Ammon's horn (tissue), 1 donor: ENCODE data around the gene HIF1A.
"Not testable (repeated sequence)": the region's sequence is repeated elsewhere in the genome, so short reads cannot be mapped to it uniquely, and the experiment has no call there.

ENCODE experiments used
- DNase-seq: peaks from one replicate; pipeline ENCODE4 v3.0.0-alpha.2; 2016; ENCODE audit warnings: low spot score

The HIF1A gene

DNA sequence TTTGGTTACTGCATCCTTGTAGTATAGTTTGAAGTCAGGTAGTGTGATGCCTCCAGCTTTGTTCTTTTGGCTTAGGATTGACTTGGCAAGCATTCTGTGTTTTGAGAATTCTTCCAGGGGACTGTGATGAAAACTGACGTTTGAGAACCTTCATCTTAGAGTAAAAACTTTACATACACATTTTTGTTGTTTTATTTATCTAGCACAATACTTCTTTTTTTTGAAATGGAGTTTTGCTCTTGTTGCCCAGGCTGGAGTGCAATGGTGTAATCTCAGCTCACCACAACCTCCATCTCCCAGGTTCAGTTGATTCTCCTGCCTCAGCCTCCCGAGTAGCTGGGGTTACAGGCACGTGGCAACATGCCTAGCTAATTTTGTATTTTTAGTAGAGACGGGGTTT is 13.4 kb downstream of the HIF1A start:
- DNase-seq = not testable (repeated sequence)

DNA sequence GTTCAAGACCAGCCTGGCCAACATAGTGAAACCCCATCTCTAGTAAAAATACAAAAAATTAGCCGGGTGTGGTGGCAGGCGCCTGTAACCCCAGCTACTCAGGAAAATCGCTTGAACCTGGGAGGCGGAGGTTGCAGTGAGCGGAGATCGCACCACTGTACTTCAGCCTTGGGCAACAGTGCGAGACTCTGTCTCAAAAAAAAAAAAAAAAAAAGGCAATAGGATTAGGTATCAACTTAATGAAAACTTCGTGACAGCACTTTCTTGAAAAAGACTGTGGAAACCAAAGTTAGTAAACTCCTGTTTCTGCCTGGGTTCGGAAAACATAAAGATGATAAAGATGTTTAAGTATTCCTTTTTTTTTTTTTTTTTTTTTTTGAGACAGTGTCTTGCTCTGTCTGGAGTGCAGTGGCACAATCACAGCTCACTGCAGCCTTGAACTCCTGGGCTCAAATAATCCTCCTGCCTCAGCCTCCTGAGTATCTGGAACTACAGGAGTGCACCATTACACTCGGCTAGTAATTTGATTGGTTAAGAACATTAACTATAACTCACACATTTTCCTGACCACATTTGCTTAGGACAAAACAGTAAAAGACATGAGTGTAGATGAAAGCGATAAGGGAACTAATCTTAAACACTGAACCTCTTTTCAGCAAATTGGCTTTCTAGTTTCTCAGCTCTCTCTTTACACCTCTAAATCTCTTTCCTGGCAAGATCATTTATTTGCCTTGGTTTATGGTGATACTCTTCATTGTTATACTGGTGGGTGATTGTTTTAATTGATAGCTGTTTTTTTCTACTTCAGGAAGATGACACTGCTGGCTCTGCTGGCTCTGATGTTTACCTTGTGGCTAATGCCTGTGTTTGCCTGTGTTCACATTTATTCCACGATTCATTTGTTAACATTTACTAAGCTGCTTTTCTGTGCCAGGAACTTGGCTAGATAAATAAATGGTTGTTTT is 15.8 kb downstream of the HIF1A start:
- no peak for DNase-seq

DNA sequence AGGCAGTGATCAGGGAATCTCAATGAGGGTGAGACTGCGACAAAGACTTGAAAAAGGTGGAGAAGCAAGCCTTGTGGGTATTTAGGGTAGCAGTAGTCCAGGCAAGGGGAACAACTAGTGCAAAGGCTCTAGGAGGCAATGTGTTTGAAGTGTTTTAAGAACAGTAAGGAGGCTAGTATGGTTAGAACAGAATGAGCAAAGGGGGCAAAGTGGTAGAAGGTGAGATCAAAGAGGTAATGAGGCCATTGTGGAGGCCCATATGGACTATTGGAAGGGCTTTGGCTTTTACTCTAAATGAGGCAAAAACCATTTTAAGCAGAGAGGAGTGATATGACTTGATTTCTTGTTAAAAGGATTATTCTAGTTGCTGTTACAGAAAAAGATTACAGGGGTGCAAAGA is 16.8 kb downstream of the HIF1A start:
- no peak for DNase-seq

DNA sequence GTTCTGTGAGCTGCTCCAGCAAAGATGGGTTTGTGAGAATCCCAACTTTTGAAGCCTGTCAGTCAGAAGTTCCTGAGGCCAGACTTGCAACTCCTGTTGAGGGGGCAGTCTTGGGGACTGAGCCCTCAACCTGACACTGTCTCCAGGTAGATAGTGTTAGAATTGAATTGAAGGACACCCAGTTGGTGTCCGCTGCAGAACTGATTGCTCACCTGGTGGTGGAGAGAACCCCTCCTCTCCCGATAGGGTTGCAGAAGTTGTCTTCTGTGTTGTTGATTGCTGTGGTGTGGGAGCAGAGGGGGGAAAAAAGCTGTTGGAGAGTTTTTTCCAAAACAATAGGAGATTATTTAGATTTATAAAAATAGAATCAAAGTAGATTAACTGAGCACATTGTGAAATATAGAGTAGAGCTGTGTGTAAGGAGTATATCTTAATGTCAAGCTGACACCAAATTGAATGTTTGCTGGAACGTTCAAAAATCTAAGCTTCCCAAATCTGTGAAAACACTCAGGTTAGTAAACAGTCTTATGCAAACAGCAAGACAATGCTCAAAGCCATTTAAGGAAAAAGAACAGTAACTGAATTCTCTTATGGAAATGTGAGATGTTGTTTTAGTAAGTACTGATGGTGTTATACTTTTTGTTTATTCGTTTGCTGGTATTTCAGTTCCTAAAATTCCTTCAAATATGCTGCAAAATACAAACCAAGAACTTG is 18.6 kb downstream of the HIF1A start:
- no peak for DNase-seq

DNA sequence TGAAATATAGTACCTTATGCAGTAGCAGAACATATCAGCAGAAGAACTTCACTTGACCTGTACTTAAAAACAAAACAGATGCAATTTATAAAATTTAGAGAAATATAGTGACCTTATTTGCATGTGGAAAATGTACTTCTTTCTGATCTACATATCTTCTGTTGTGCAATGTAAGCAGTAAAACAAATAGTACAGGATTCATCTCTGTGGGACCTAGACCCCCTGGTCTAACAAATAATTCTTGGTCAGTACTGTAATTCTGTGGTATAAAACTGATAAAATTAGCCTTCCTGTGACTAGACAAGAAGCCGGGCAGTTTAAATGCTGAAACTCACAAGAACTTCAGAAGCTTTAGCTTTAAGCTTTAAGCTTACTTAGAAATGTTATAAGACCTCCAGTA is 21.6 kb downstream of the HIF1A start:
- DNase-seq = no peak

DNA sequence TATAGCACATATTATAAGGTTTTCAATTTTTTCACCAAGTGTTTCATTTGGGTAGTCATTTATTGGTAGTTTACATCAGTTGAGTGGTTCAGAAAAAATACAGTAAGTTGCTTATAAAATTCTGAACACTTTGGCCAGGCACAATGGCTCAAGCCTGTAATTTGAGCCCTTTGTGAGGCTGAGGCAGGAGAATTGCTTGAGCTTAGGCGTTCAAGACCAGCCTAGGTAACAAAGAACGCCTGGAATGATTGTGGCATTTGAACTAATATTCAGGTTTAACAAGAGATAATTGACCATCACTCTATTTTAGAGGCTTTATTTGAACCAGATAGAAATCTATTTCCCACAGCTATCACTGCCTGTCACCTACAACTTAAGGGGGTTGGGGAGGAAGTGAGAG is 22.7 kb downstream of the HIF1A start:
- DNase-seq = no peak

DNA sequence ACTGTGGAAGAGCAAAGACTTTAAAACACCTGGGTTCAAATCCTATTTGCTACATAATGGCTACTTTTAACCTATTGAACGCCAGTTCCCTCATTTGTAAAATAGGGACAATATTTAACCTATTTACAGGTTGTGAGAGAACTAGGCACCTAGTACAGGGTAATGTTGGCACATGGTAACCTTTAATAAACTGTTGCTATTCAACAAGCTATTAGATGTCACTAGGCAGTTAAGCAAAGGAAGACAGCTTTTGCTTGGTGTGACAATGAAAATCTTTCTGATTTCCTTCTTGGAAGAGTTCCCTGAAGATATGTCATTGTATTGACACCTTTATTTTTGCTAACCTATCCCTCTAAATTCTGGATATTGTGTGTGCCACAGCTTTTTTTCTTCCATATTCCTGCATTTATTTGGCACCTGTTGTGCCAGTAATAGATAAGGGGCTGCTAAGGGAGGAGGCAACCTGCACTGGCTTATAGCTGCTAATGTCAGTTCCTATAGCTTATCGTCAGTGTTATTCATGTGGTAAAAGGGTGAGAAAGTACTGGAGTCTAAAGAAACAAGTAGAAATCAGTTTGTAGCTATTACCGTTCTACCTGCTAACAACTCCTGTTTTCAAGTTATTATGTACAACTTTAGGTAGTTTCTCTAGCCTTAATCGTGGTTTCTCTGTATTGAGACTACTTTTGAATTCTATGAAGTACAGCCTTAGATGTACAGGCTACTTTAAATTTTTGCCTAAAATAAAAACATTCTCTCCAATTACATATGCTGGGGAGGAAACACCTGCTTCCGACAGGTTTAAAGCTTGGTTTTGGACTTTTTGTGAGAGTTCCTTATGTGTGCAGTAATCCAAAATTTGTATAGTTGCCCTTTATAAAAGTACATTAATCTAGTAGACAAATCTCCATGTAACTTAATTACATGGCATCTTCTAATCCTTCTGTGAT is 24.3 kb downstream of the HIF1A start:
- no peak for DNase-seq

DNA sequence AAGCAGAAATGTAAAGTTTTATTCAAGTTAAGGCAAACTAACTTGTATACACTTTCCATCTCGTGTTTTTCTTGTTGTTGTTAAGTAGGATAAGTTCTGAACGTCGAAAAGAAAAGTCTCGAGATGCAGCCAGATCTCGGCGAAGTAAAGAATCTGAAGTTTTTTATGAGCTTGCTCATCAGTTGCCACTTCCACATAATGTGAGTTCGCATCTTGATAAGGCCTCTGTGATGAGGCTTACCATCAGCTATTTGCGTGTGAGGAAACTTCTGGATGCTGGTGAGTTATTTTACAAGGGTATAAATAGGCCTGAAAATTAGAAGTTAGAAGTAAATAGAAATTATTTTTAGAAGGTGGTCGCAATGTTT is 25.0 kb downstream of the HIF1A start:
- DNase-seq = no peak

DNA sequence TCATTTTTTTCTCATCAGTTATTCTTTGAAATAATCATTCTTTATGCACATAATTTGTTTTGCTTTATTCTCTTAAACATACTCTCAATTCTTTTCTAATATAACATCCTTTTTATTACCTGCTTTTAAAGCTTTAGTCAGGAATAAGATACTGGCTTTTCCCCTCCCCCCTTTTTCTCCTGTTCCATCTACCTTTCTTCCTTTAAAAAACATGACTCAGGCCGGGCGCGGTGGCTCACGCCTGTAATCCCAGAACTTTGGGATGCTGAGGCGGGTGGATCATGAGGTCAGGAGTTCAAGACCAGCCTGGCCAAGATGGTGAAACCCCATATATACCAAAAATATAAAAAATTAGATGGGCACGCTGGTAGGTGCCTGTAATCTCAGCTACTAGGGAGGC is 25.4 kb downstream of the HIF1A start:
- DNase-seq = no peak

DNA sequence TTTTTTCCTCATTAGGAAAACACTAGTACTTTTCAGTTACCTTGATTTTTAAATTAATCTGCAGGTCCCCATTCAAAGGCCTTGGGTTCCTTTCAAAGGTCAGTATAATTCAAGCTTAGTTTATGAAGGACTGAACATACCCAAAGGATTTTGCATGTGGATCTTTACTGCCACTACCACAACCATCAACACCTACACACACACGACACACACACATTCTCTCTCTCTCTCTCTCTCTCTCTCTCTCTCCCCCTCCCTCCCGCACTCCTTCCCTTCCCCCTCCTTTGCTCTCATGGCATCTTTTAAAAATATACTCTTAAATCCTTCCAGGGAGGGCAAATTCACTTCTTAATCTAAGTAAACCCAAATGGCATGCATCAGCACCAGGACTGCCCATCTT is 28.8 kb downstream of the HIF1A start:
- DNase-seq = no peak

DNA sequence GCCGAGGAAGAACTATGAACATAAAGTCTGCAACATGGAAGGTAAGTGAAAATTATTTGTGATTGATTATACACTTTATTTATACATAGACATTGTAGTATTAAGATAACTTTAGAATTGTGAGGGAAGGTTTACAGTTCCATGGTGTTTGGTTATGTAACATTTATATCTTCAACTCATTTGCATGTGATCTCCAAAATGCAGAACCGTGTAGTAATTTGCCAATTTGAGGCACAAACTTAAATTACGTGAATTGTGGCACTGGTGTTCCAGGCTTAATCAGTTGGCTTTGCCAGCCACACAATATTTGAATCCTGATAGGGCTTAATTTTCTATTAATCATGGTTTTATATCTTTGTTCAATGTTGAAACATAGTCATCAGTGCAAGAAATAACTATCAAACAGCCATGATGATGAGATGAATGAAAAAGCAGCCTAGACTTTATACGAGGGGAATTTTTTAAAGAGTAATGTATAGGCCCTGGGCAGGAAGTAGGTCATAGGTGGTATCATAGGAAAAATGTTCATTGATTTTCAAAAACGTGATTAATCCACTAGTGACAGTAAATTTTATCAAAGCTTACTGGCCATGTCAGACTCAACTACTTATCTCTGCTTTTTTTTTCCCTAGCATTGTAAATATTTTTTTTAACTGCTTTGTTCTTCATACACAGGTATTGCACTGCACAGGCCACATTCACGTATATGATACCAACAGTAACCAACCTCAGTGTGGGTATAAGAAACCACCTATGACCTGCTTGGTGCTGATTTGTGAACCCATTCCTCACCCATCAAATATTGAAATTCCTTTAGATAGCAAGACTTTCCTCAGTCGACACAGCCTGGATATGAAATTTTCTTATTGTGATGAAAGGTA is 31.7 kb downstream of the HIF1A start:
- no peak for DNase-seq

DNA sequence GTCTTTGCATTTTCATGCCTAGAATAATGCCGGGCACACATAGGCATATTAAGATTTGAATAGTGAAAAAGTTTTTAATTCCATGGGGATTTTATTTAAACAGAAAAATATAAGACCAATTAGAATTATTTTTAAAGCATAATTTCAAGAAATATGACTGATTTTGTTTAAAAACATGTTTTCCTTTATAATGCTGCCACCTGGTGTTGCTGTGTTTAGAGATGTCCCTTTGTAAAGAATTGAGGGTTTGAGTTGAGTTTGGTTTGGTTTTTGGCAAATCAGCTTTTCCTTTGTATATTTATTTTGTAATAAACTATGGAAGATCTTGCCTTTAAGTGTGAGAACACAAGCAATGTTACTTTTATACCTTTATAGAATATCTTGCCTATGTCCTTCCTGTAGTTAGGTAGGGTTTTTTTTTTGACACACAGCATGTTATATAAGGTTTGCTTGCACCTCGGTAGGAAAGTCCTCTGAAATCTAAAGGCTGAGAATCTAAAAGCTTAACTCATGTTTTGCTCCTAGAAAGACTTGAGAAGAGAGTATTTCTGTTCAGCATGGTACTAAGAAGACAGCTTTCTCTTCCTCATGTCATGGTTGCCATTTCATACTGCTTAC is 35.6 kb downstream of the HIF1A start:
- DNase-seq = no peak

DNA sequence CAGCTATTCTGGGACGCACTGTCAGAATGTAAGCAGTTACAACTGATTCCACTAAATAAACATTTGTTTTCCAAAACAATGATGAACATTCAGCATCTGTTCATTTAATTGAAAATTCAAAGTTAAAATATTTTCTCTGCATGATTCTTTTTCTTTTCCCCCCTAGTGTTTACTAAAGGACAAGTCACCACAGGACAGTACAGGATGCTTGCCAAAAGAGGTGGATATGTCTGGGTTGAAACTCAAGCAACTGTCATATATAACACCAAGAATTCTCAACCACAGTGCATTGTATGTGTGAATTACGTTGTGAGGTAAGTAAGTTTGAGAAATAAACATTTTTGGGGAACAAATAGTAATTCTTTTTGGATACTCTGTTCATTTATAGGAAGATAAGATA is 38.7 kb downstream of the HIF1A start:
- DNase-seq = no peak

DNA sequence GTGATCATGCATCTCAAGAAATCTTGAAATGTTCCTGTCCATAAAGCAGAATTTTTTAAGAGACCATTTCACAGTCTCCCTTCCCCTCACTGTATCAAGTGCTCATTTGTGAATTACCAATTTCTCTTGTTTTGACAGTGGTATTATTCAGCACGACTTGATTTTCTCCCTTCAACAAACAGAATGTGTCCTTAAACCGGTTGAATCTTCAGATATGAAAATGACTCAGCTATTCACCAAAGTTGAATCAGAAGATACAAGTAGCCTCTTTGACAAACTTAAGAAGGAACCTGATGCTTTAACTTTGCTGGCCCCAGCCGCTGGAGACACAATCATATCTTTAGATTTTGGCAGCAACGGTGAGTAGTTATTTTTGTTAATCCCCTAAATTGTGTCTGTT is 41.4 kb downstream of the HIF1A start:
- DNase-seq = no peak

DNA sequence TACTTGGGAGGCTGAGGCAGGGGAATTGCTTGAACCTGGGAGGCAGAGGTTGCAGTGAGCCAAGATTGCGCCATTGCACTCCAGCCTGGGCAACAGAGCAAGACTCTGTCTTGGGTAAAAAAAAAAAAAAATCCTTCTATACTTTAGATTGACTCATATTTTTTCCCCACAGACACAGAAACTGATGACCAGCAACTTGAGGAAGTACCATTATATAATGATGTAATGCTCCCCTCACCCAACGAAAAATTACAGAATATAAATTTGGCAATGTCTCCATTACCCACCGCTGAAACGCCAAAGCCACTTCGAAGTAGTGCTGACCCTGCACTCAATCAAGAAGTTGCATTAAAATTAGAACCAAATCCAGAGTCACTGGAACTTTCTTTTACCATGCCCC is 42.6 kb downstream of the HIF1A start:
- DNase-seq = no peak

DNA sequence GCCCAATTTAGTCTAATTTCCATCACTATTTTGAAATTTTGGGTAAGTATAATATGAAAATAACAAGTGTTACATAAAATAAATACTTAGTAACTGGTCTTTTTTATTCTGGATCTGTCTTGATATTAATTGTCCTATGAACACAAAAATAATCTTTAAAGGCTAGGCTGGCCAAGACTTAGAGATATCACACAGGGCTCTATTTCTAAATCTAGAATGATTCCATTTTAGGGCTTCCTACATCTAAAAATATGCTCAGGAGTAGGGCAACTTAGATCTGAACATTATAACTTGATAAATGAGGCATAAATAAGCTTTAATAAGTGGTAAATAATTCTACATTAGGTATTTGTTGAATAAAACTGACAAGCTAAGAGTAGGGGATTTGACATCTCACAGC is 43.8 kb downstream of the HIF1A start:
- DNase-seq = no peak

DNA sequence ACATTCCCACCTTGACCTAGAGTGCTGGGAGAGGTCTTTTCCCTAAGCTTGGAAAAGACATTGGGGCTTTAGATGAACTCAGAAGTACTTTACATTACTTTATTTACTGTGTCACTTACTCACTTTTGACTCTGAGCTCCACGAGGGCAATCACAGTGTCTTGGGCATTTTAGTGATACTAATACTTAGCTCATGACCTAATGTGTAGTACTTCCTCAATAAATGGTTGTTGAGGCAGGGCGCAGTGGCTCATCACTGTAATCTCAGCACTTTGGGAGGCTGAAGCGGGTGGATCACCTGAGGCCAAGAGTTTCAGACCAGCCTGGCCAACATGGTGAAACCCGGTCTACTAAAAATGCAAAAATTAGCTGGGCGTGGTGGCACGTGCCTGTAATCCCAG is 47.1 kb downstream of the HIF1A start:
- DNase-seq = no peak

DNA sequence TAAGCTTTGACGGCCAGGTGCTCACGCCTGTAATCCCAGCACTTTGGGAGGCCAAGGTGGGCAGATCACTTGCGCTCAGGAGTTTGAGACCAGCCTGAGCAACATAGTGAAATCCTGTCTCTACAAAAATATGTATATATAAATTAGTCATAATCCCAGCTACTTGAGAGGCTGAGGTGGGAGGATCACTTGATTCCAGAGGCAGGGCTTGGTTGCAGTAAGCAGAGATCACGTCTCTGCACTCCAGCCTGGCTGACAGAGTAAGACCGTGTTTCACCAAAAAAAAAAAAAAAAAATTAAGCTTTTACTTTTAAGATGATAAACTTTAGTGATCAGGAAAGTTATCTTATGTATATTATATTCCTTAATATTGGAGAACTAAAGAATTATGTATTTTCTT is 48.9 kb downstream of the HIF1A start:
- no peak for DNase-seq

DNA sequence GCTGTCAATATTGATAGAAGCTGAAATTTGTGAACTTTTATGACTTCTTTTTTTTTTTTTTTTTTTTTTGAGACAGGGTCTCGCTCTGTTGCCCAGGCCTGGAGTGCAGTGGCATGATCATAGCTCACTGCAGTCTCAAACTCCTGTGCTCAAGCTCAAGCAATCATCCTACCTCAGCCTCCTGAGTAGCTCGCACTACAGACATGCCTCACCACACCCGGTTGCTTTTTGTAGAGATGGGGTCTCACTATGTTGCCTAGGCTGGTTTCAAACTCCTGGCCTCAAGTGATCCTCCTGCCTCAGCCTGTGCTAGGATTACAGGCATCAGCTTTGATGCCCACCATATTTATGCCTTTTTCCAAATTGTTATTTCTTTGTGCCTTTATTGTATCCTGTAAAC is 51.0 kb downstream of the HIF1A start:
- DNase-seq = not testable (repeated sequence)

DNA sequence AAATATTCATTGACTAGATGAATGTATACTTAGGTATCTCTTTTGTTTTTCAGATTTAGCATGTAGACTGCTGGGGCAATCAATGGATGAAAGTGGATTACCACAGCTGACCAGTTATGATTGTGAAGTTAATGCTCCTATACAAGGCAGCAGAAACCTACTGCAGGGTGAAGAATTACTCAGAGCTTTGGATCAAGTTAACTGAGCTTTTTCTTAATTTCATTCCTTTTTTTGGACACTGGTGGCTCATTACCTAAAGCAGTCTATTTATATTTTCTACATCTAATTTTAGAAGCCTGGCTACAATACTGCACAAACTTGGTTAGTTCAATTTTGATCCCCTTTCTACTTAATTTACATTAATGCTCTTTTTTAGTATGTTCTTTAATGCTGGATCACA is 51.6 kb downstream of the HIF1A start:
- DNase-seq = no peak

DNA sequence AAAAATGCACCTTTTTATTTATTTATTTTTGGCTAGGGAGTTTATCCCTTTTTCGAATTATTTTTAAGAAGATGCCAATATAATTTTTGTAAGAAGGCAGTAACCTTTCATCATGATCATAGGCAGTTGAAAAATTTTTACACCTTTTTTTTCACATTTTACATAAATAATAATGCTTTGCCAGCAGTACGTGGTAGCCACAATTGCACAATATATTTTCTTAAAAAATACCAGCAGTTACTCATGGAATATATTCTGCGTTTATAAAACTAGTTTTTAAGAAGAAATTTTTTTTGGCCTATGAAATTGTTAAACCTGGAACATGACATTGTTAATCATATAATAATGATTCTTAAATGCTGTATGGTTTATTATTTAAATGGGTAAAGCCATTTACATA is 52.0 kb downstream of the HIF1A start:
- DNase-seq = no peak
